Spleen (tissue), 11 donors: Measurements from ENCODE around the gene FBXO31. TPM values are rescaled to one million over a fixed set of nuclear protein-coding genes. Genes with fewer than 3 reads are reported as not detected.

Experiments
- DNase-seq: peaks from one replicate; pipeline ENCODE4 v3.0.0-alpha.2; 2020
- H3K27ac ChIP-seq, 8 donors: fragments of 200-600 bp; sonication (generic) in 7 of 8; 1 replicate in 4 of 8; 2 replicates in 4 of 8; pipeline versions ENCODE4 v1.5.0 to v1.8.0; 2016 to 2021; ENCODE audit warnings: inconsistent platforms in 4 of 8, mild to moderate bottlenecking in 4 of 8, moderate library complexity in 1 of 8
- H3K27me3 ChIP-seq, 7 donors: fragments of 200-600 bp; sonication (generic) in 6 of 7; replicated peaks in 1 of 7; 1 replicate in 4 of 7; 2 replicates in 3 of 7; pipeline versions ENCODE4 v1.5.0 to v1.8.0; 2016 to 2021; ENCODE audit warnings: inconsistent platforms in 3 of 7, mild to moderate bottlenecking in 1 of 7
- H3K36me3 ChIP-seq, 6 donors: fragments of 200-600 bp; sonication (generic) in 5 of 6; 1 replicate in 4 of 6; 2 replicates in 2 of 6; pipeline versions ENCODE4 v1.5.0 to v1.8.0; 2016 to 2021; ENCODE audit warnings: inconsistent platforms in 2 of 6
- H3K4me1 ChIP-seq, 6 donors: fragments of 200-600 bp; sonication (generic) in 5 of 6; 1 replicate in 3 of 6; 2 replicates in 3 of 6; pipeline versions ENCODE4 v1.5.0 to v1.8.0; 2016 to 2021; ENCODE audit warnings: inconsistent platforms in 3 of 6
- H3K4me3 ChIP-seq, 8 donors: fragments of 200-600 bp; sonication (generic) in 7 of 8; 1 replicate in 4 of 8; 2 replicates in 4 of 8; pipeline versions ENCODE4 v1.5.0 to v1.8.0; 2016 to 2021; ENCODE audit warnings: inconsistent platforms in 4 of 8, mild to moderate bottlenecking in 4 of 8, moderate library complexity in 2 of 8
- H3K9me3 ChIP-seq, 8 donors: fragments of 200-600 bp; sonication (generic) in 7 of 8; 1 replicate in 4 of 8; 2 replicates in 4 of 8; pipeline versions ENCODE4 v1.5.0 to v1.8.0; 2016 to 2021; ENCODE audit warnings: inconsistent platforms in 4 of 8
- POLR2A ChIP-seq, 3 donors: fragments of 450-650 bp; IDR thresholded peaks; one replicate each; pipeline ENCODE4 v1.5.1; 2017; ENCODE audit warnings: antibody characterized with exemption in 3 of 3, mild to moderate bottlenecking in 1 of 3
- POLR2AphosphoS5 ChIP-seq, 3 donors: sonication (generic); formaldehyde crosslinking; IDR thresholded peaks; one replicate each; pipeline ENCODE4 v1.5.1; 2017; ENCODE audit warnings: antibody characterized with exemption in 3 of 3
- WGBS, 5 donors: extraction: QIAGEN DNeasy Blood & Tissue Kit in 3 of 5; methylation state at CpG; one replicate each; pipeline versions ENCODE4 v1.1.5 to v1.1.7; 2013 to 2018; 5-methylcytosine and 5-hydroxymethylcytosine counted together
- intact Hi-C: fragments of 100-400 bp; cut with DNase I; formaldehyde crosslinking; loops from one replicate; pipeline ENCODE4 v1.15.0; 2023; ENCODE audit warnings: low total_unique reads
- polyA plus RNA-seq, 3 donors: library from polyadenylated mRNA; stranded (reverse); fragments of 200-250 nt; gene quantifications; one replicate each; pipeline ENCODE4 v1.2.1, GENCODE V29; 2013
- total RNA-seq, 7 donors: library from RNA; depleted of rRNA in 3 of 7; stranded (reverse); fragments of >200 nt in 3 of 7; fragmentation: NEBNext Ultra II Directional in 4 of 7; extraction: Animal tissue kit (Norgen Biotek cat#: 25700) in 4 of 7; gene quantifications; one replicate each; pipeline versions ENCODE4 v1.1.0 to v1.2.1, GENCODE V29; 2016 to 2021
- TF ChIP-seq, protein P1 (sequence below), 11 experiments: fragments of 200-600 bp in 7 of 11; fragments of 450-650 bp in 4 of 11; sonication (generic) in 4 of 11; IDR thresholded peaks in 8 of 11; conservative IDR thresholded peaks in 3 of 11; 1 replicate in 7 of 11; 2 replicates in 4 of 11; pipeline versions ENCODE4 v1.4.0 to v1.8.0; 2016 to 2021; ENCODE audit warnings: antibody characterized with exemption in 11 of 11, inconsistent platforms in 4 of 11, mild to moderate bottlenecking in 1 of 11
- donor health status: healthy with polysubstance abuse.
- donor health status: DM: no; HTN: no; CAD: no; lungs with moderate emphysema.
- donor health status: DM: no; HTN: no; CAD: no.
- donor health status: Bipolar disorder and iron deficiency.
- donor health status: healthy.
- donor health status: DM: no; HTN: no; CAD: no.
- donor health status: DM: yes; HTN: yes; CAD: no.

Gene FBXO31
- total and polyA plus RNA-seq, 10 donors, result 7.9 to 30.6 (median 26.7) TPM

DNA sequence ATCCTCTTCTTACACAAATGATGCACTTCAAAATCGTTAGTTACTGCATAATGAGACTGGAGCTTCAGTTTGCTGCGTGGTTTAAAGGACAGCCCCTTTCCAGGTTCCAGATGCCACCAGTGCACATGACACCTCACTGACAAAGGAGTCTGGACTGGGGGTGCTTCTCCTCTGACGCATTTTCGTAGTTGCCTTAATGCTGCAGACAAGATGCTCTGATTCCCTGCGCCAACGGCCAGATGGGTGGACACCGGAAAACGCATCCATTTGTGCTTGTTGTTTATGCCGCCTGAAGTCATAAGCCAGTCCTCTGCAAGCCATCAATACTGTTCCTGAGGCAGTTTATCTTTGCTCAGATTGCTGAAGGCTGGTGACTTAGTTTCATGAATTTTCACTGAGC lies 16.0 kb downstream of the FBXO31 start:
- Histone ChIP-seq H3K9me3 (no peaks in the 10 kb centered on the region), H3K4me1 (peaks cover 0 to 65% (median 37%) of the 10 kb centered on the region in 6 donors), H3K36me3 (peaks cover 0 to 41% (median 0%) of the 10 kb centered on the region in 6 donors), H3K27me3 (no peaks in the 10 kb centered on the region), H3K4me3 (no peak overlapping the region), H3K27ac (no peak overlapping the region)
- no peak for DNase-seq
- intact Hi-C loops, result no loop called here
- TF ChIP-seq, protein P1, sequence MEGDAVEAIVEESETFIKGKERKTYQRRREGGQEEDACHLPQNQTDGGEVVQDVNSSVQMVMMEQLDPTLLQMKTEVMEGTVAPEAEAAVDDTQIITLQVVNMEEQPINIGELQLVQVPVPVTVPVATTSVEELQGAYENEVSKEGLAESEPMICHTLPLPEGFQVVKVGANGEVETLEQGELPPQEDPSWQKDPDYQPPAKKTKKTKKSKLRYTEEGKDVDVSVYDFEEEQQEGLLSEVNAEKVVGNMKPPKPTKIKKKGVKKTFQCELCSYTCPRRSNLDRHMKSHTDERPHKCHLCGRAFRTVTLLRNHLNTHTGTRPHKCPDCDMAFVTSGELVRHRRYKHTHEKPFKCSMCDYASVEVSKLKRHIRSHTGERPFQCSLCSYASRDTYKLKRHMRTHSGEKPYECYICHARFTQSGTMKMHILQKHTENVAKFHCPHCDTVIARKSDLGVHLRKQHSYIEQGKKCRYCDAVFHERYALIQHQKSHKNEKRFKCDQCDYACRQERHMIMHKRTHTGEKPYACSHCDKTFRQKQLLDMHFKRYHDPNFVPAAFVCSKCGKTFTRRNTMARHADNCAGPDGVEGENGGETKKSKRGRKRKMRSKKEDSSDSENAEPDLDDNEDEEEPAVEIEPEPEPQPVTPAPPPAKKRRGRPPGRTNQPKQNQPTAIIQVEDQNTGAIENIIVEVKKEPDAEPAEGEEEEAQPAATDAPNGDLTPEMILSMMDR (IDR thresholded peaks at IDR 0.05 in 8 of 11, conservative IDR thresholded peaks at IDR 0.05 in 3 of 11), result no peak
- no peak for TF ChIP-seq POLR2AphosphoS5 (IDR thresholded peaks at IDR 0.05)
- TF ChIP-seq POLR2A (IDR thresholded peaks at IDR 0.05), result no peak
- 87 to 94% (median 91%) methylated on average over 9 of the region's 9 CpGs for WGBS, 5 donors

DNA sequence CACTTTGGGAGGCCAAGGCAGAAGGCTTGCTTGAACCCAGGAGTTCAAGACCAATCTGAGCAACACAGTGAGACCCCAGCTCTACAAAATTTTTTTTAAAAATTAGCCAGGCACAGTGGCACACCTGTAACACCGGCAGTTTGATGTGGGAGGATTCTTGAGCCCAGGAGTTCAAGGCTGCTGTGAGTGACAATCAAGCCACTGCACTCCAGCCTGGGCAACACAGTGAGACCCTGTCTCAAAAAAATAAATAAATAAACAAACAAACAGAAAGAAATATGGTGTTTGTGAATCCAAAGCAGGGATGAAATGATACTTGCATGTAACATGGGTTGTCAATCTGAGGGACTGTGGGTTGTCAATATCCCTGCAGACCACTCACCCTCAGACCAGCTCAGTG lies 16.6 kb downstream of the FBXO31 start:
- peaks cover 0 to 59% (median 37%) of the 10 kb centered on the region in 6 donors for H3K4me1 ChIP-seq
- intact Hi-C loops, result no loop called here
- H3K4me3 ChIP-seq, result no peak overlapping the region
- no peak overlapping the region for H3K27ac ChIP-seq
- H3K36me3 ChIP-seq, result peaks cover 0 to 47% (median under 1%) of the 10 kb centered on the region in 6 donors
- WGBS, 5 donors, result 83 to 95% (median 90%) methylated on average over 1 of the region's 1 CpG
- DNase-seq, result no peak
- H3K27me3 ChIP-seq, result no peaks in the 10 kb centered on the region
- H3K9me3 ChIP-seq, result no peaks in the 10 kb centered on the region
- TF ChIP-seq POLR2A (IDR thresholded peaks at IDR 0.05) (no peak), POLR2AphosphoS5 (IDR thresholded peaks at IDR 0.05) (no peak)
- TF ChIP-seq, protein P1 (IDR thresholded peaks at IDR 0.05 in 8 of 11, conservative IDR thresholded peaks at IDR 0.05 in 3 of 11), result no peak

DNA sequence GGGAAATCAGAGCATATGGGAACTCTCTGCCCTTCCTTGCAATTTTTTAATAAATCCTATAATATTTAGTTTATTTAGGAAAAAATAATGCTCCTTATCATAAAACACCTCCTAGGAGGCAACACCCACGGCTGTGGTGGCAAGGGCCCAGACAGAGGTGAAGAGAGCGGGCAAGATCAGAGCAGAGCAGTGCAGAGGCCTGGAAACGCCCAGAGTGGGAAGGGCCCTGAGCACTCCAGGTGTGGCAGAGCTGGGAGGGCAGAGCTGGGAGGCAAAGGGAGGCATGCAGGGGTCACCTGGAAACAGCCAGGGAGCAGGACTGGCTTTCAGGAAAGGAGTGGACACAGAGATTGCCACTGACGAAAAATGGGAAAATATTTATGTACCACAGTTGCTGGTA lies 17.3 kb downstream of the FBXO31 start:
- TF ChIP-seq POLR2A (IDR thresholded peaks at IDR 0.05) (no peak), POLR2AphosphoS5 (IDR thresholded peaks at IDR 0.05) (no peak)
- TF ChIP-seq, protein P1 (IDR thresholded peaks at IDR 0.05 in 8 of 11, conservative IDR thresholded peaks at IDR 0.05 in 3 of 11), result no peak
- Histone ChIP-seq H3K36me3 (peaks cover 0 to 53% (median 6%) of the 10 kb centered on the region in 6 donors), H3K27ac (no peak overlapping the region), H3K27me3 (no peaks in the 10 kb centered on the region), H3K4me3 (no peak overlapping the region), H3K4me1 (peaks cover 0 to 53% (median 37%) of the 10 kb centered on the region in 6 donors), H3K9me3 (no peaks in the 10 kb centered on the region)
- intact Hi-C loops, result no loop called here
- 92 to 94% (median 93%) methylated on average over 4 of the region's 4 CpGs for WGBS, 5 donors
- DNase-seq, result no peak

DNA sequence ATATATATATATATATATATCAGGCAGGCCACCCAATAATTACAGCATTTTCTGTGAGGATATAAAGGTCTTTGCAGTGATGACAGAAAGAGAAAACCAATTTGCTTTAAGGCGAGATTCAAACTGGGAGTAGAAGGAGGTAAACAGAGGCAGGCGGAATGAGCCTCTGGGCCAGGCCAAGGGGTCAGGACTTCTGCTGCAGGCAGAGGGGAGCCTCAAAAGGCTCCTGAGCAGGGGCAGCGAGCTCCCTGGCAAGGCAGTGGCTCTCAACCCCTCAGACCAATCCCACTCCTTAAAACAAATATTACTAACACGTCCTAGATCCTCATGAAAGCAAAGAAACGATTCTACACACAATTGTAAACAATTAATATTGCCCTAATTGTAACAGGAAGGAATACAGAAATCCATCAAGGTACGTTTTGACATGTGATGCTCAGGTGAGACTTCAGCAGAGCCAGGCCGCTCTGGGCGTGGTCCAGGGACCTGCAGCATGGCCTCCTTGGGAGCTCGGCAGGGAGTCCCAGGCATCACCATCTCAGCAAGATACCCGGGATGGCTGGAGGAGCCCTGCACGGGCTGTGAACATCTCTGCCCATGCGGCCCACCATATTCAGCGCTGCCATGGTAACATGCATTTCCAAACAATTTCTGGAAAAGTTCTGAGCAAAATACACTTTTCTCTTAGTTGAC lies 18.4 kb downstream of the FBXO31 start:
- no peak overlapping the region for H3K4me3 ChIP-seq
- intact Hi-C loops, result no loop called here
- H3K36me3 ChIP-seq, result peaks cover 0 to 65% (median 9%) of the 10 kb centered on the region in 6 donors
- peak; percentile 54 for DNase-seq
- TF ChIP-seq POLR2AphosphoS5 (IDR thresholded peaks at IDR 0.05) (no peak), POLR2A (IDR thresholded peaks at IDR 0.05) (no peak)
- TF ChIP-seq, protein P1 (IDR thresholded peaks at IDR 0.05 in 8 of 11, conservative IDR thresholded peaks at IDR 0.05 in 3 of 11), result no peak
- 91 to 94% (median 93%) methylated on average over 13 of the region's 13 CpGs for WGBS, 5 donors
- H3K27me3 ChIP-seq, result no peaks in the 10 kb centered on the region
- no peaks in the 10 kb centered on the region for H3K9me3 ChIP-seq
- no peak overlapping the region for H3K27ac ChIP-seq
- H3K4me1 ChIP-seq, result peaks cover 0 to 41% (median 34%) of the 10 kb centered on the region in 6 donors
